WTC11 (cell line): ENCODE data around the gene DPP7. TPM values are rescaled to one million over a fixed set of nuclear protein-coding genes. Genes with fewer than 3 reads are reported as not detected.

Experiments
- ATF1 ChIP-seq: sonication (generic); formaldehyde crosslinking; IDR thresholded peaks from 2 replicates; pipeline ENCODE4 v1.8.1; 2023; ENCODE audit warnings: mild to moderate bottlenecking, moderate library complexity, missing genetic modification reagents
- CREB1 ChIP-seq: sonication (generic); formaldehyde crosslinking; IDR thresholded peaks from 2 replicates; pipeline ENCODE4 v1.8.0; 2023; ENCODE audit warnings: mild to moderate bottlenecking, missing genetic modification reagents
- CREM ChIP-seq: sonication (generic); formaldehyde crosslinking; IDR thresholded peaks from 2 replicates; pipeline ENCODE4 v1.8.1; 2022; ENCODE audit warnings: mild to moderate bottlenecking, missing genetic modification reagents, moderate library complexity
- GABPB1 ChIP-seq: sonication (generic); formaldehyde crosslinking; IDR thresholded peaks from 2 replicates; pipeline ENCODE4 v1.8.1; 2023; ENCODE audit warnings: mild to moderate bottlenecking, missing genetic modification reagents
- MYBL2 ChIP-seq: sonication (generic); formaldehyde crosslinking; IDR thresholded peaks from 2 replicates; pipeline ENCODE4 v1.8.1; 2023; ENCODE audit warnings: mild to moderate bottlenecking, moderate library complexity, missing genetic modification reagents
- NFATC4 ChIP-seq: fragments of 250-450 bp; sonication (Bioruptor Pico); IDR thresholded peaks from 2 replicates; pipeline ENCODE4 v1.9.0; 2021; ENCODE audit warnings: mild to moderate bottlenecking
- NFE2L1 ChIP-seq: sonication (generic); formaldehyde crosslinking; IDR thresholded peaks from 2 replicates; pipeline ENCODE4 v1.8.1; 2023; ENCODE audit warnings: missing genetic modification reagents
- NFYB ChIP-seq: sonication (generic); formaldehyde crosslinking; conservative IDR thresholded peaks from 2 replicates; pipeline ENCODE4 v1.8.0; 2022; ENCODE audit warnings: low read depth, missing genetic modification reagents
- OVOL2 ChIP-seq: fragments of 250-450 bp; sonication (Bioruptor Pico); IDR thresholded peaks from 2 replicates; pipeline ENCODE4 v1.9.0; 2021; ENCODE audit warnings: mild to moderate bottlenecking, borderline replicate concordance
- PRRX2 ChIP-seq: fragments of 250-450 bp; sonication (Bioruptor Pico); IDR thresholded peaks from 2 replicates; pipeline ENCODE4 v1.8.0; 2021; ENCODE audit warnings: mild to moderate bottlenecking
- RELA ChIP-seq: sonication (generic); formaldehyde crosslinking; IDR thresholded peaks from 2 replicates; pipeline ENCODE4 v1.8.1; 2022; ENCODE audit warnings: missing genetic modification reagents, mild to moderate bottlenecking, borderline replicate concordance
- SMAD4 ChIP-seq: sonication (generic); formaldehyde crosslinking; IDR thresholded peaks from 2 replicates; pipeline ENCODE4 v1.8.0; 2022; ENCODE audit warnings: mild to moderate bottlenecking, missing genetic modification reagents
- TEAD1 ChIP-seq: sonication (generic); formaldehyde crosslinking; IDR thresholded peaks from 2 replicates; pipeline ENCODE4 v1.8.0; 2022; ENCODE audit warnings: mild to moderate bottlenecking, missing genetic modification reagents
- TEAD4 ChIP-seq: sonication (generic); formaldehyde crosslinking; IDR thresholded peaks from 2 replicates; pipeline ENCODE4 v1.8.0; 2022; ENCODE audit warnings: mild to moderate bottlenecking, missing genetic modification reagents
- TP53 ChIP-seq: sonication (generic); formaldehyde crosslinking; IDR thresholded peaks from 2 replicates; pipeline ENCODE4 v1.8.1; 2023; ENCODE audit warnings: mild to moderate bottlenecking, missing genetic modification reagents
- ZNF219 ChIP-seq: sonication (generic); formaldehyde crosslinking; IDR thresholded peaks from 2 replicates; pipeline ENCODE4 v1.8.0; 2023; ENCODE audit warnings: missing genetic modification reagents, mild to moderate bottlenecking, borderline replicate concordance
- ZNF396 ChIP-seq: fragments of 250-450 bp; sonication (Bioruptor Pico); IDR thresholded peaks from 2 replicates; pipeline ENCODE4 v1.8.0; 2021; ENCODE audit warnings: mild to moderate bottlenecking, moderate library complexity, borderline replicate concordance
- ZNF416 ChIP-seq: fragments of 250-450 bp; sonication (Bioruptor Pico); IDR thresholded peaks from 2 replicates; pipeline ENCODE4 v1.9.0; 2021; ENCODE audit warnings: mild to moderate bottlenecking, inconsistent platforms
- total RNA-seq: library from RNA; stranded (reverse); gene quantifications from 3 replicates; pipeline ENCODE4 v1.2.3, GENCODE V29; 2021
- TF ChIP-seq, protein P1 (sequence below): sonication (generic); formaldehyde crosslinking; IDR thresholded peaks from 2 replicates; pipeline ENCODE4 v1.8.1; 2023; ENCODE audit warnings: mild to moderate bottlenecking, missing genetic modification reagents, moderate library complexity
- TF ChIP-seq, protein P2 (sequence below): sonication (generic); formaldehyde crosslinking; IDR thresholded peaks from 2 replicates; pipeline ENCODE4 v1.8.0; 2023; ENCODE audit warnings: missing genetic modification reagents, mild to moderate bottlenecking, borderline replicate concordance
- TF ChIP-seq, protein P3 (sequence below): sonication (generic); formaldehyde crosslinking; IDR thresholded peaks from 2 replicates; pipeline ENCODE4 v1.8.1; 2022; ENCODE audit warnings: mild to moderate bottlenecking, missing genetic modification reagents, moderate library complexity, borderline replicate concordance
- TF ChIP-seq, protein P4 (sequence below): sonication (generic); formaldehyde crosslinking; IDR thresholded peaks from 2 replicates; pipeline ENCODE4 v1.8.0; 2022; ENCODE audit warnings: missing genetic modification reagents
- TF ChIP-seq, protein P5 (sequence below): sonication (generic); formaldehyde crosslinking; IDR thresholded peaks from 2 replicates; pipeline ENCODE4 v1.8.0; 2023; ENCODE audit warnings: mild to moderate bottlenecking, missing genetic modification reagents
- TF ChIP-seq, protein P6 (sequence below): sonication (generic); formaldehyde crosslinking; IDR thresholded peaks from 2 replicates; pipeline ENCODE4 v1.8.0; 2022; ENCODE audit warnings: mild to moderate bottlenecking, missing genetic modification reagents

Gene DPP7
- total RNA-seq, 1 experiment from 2014 or later, result 38.9 TPM

DNA sequence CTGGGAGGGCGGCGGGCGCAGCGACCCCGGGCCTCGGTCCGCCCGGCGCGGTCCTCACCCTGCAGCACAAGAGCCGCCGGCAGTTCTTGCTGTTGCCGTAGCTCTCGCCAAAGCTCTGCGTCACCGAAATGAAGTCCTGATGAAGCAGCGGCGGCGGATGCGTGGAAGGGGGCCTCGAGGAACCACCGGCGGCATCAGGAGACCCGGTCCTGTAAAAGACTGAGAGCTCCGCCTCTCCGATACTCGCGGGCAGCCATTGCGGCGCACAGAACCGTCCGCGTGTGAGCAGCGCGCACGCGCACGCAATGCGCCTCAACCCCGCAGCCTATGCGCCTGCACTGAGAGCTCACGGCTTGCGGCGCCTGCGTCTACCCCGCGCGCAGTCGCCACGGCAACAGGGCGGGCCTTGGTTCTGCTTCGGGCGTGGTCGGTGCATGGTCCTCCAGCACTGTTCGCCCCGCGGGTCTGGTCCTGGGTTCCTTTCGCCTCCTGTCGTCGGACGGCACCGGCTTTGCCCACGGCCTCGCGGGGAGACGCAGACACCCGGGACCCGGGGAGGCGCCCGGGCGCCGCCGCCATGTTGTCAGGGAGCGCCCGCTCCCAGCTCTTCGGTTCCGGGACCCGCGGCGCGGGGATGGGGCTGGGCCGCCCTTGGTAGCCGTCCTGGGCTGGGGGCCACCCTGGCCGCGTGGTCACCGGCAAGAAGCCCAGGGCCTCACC, 15.1 kb upstream of the DPP7 start (continued):
- no peak for TF ChIP-seq SMAD4 (CRISPR knock-in tag)
- TF ChIP-seq NFATC4, result no peak
- TF ChIP-seq ZNF219, result no peak
- TF ChIP-seq NFYB (CRISPR knock-in tag), result no peak
- TF ChIP-seq TP53, result no peak
- TF ChIP-seq, protein P1, sequence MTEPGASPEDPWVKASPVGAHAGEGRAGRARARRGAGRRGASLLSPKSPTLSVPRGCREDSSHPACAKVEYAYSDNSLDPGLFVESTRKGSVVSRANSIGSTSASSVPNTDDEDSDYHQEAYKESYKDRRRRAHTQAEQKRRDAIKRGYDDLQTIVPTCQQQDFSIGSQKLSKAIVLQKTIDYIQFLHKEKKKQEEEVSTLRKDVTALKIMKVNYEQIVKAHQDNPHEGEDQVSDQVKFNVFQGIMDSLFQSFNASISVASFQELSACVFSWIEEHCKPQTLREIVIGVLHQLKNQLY, result no peak; the same call in 1 of the 2 replicates
- TF ChIP-seq, protein P2, sequence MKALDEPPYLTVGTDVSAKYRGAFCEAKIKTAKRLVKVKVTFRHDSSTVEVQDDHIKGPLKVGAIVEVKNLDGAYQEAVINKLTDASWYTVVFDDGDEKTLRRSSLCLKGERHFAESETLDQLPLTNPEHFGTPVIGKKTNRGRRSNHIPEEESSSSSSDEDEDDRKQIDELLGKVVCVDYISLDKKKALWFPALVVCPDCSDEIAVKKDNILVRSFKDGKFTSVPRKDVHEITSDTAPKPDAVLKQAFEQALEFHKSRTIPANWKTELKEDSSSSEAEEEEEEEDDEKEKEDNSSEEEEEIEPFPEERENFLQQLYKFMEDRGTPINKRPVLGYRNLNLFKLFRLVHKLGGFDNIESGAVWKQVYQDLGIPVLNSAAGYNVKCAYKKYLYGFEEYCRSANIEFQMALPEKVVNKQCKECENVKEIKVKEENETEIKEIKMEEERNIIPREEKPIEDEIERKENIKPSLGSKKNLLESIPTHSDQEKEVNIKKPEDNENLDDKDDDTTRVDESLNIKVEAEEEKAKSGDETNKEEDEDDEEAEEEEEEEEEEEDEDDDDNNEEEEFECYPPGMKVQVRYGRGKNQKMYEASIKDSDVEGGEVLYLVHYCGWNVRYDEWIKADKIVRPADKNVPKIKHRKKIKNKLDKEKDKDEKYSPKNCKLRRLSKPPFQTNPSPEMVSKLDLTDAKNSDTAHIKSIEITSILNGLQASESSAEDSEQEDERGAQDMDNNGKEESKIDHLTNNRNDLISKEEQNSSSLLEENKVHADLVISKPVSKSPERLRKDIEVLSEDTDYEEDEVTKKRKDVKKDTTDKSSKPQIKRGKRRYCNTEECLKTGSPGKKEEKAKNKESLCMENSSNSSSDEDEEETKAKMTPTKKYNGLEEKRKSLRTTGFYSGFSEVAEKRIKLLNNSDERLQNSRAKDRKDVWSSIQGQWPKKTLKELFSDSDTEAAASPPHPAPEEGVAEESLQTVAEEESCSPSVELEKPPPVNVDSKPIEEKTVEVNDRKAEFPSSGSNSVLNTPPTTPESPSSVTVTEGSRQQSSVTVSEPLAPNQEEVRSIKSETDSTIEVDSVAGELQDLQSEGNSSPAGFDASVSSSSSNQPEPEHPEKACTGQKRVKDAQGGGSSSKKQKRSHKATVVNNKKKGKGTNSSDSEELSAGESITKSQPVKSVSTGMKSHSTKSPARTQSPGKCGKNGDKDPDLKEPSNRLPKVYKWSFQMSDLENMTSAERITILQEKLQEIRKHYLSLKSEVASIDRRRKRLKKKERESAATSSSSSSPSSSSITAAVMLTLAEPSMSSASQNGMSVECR (CRISPR knock-in tag), result peak; percentile 88; the same call in 1 of the 2 replicates
- no peak for TF ChIP-seq CREB1 (CRISPR knock-in tag)
- TF ChIP-seq, protein P3, sequence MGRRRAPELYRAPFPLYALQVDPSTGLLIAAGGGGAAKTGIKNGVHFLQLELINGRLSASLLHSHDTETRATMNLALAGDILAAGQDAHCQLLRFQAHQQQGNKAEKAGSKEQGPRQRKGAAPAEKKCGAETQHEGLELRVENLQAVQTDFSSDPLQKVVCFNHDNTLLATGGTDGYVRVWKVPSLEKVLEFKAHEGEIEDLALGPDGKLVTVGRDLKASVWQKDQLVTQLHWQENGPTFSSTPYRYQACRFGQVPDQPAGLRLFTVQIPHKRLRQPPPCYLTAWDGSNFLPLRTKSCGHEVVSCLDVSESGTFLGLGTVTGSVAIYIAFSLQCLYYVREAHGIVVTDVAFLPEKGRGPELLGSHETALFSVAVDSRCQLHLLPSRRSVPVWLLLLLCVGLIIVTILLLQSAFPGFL (CRISPR knock-in tag), result no peak
- no peak for TF ChIP-seq OVOL2 (CRISPR knock-in tag)
- TF ChIP-seq CREM (CRISPR knock-in tag), result peak; percentile 62; the same call in 1 of the 2 replicates
- peak; percentile 74; the same call in 1 of the 2 replicates for TF ChIP-seq NFE2L1 (CRISPR knock-in tag)
- peak; percentile 78 for TF ChIP-seq TEAD1 (CRISPR knock-in tag)
- TF ChIP-seq PRRX2 (CRISPR knock-in tag), result 0 out of 2 replicates have a peak, but pooled peaks have one; percentile 55
- TF ChIP-seq, protein P4, sequence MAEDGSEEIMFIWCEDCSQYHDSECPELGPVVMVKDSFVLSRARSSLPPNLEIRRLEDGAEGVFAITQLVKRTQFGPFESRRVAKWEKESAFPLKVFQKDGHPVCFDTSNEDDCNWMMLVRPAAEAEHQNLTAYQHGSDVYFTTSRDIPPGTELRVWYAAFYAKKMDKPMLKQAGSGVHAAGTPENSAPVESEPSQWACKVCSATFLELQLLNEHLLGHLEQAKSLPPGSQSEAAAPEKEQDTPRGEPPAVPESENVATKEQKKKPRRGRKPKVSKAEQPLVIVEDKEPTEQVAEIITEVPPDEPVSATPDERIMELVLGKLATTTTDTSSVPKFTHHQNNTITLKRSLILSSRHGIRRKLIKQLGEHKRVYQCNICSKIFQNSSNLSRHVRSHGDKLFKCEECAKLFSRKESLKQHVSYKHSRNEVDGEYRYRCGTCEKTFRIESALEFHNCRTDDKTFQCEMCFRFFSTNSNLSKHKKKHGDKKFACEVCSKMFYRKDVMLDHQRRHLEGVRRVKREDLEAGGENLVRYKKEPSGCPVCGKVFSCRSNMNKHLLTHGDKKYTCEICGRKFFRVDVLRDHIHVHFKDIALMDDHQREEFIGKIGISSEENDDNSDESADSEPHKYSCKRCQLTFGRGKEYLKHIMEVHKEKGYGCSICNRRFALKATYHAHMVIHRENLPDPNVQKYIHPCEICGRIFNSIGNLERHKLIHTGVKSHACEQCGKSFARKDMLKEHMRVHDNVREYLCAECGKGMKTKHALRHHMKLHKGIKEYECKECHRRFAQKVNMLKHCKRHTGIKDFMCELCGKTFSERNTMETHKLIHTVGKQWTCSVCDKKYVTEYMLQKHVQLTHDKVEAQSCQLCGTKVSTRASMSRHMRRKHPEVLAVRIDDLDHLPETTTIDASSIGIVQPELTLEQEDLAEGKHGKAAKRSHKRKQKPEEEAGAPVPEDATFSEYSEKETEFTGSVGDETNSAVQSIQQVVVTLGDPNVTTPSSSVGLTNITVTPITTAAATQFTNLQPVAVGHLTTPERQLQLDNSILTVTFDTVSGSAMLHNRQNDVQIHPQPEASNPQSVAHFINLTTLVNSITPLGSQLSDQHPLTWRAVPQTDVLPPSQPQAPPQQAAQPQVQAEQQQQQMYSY, result peak; percentile 79
- TF ChIP-seq GABPB1 (CRISPR knock-in tag), result no peak
- no peak for TF ChIP-seq RELA
- peak; percentile 92 for TF ChIP-seq MYBL2
- no peak for TF ChIP-seq ZNF416 (CRISPR knock-in tag)
- TF ChIP-seq ATF1, result 0 out of 2 replicates have a peak, but pooled peaks have one; percentile 37
- TF ChIP-seq, protein P5, sequence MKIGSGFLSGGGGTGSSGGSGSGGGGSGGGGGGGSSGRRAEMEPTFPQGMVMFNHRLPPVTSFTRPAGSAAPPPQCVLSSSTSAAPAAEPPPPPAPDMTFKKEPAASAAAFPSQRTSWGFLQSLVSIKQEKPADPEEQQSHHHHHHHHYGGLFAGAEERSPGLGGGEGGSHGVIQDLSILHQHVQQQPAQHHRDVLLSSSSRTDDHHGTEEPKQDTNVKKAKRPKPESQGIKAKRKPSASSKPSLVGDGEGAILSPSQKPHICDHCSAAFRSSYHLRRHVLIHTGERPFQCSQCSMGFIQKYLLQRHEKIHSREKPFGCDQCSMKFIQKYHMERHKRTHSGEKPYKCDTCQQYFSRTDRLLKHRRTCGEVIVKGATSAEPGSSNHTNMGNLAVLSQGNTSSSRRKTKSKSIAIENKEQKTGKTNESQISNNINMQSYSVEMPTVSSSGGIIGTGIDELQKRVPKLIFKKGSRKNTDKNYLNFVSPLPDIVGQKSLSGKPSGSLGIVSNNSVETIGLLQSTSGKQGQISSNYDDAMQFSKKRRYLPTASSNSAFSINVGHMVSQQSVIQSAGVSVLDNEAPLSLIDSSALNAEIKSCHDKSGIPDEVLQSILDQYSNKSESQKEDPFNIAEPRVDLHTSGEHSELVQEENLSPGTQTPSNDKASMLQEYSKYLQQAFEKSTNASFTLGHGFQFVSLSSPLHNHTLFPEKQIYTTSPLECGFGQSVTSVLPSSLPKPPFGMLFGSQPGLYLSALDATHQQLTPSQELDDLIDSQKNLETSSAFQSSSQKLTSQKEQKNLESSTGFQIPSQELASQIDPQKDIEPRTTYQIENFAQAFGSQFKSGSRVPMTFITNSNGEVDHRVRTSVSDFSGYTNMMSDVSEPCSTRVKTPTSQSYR (CRISPR knock-in tag), result no peak
- TF ChIP-seq, protein P6, sequence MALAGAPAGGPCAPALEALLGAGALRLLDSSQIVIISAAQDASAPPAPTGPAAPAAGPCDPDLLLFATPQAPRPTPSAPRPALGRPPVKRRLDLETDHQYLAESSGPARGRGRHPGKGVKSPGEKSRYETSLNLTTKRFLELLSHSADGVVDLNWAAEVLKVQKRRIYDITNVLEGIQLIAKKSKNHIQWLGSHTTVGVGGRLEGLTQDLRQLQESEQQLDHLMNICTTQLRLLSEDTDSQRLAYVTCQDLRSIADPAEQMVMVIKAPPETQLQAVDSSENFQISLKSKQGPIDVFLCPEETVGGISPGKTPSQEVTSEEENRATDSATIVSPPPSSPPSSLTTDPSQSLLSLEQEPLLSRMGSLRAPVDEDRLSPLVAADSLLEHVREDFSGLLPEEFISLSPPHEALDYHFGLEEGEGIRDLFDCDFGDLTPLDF, result no peak
- TF ChIP-seq ZNF396, result no peak
- no peak for TF ChIP-seq TEAD4 (CRISPR knock-in tag)
